Measurements from ENCODE around the gene MCM5.

The MCM5 gene

DNA sequence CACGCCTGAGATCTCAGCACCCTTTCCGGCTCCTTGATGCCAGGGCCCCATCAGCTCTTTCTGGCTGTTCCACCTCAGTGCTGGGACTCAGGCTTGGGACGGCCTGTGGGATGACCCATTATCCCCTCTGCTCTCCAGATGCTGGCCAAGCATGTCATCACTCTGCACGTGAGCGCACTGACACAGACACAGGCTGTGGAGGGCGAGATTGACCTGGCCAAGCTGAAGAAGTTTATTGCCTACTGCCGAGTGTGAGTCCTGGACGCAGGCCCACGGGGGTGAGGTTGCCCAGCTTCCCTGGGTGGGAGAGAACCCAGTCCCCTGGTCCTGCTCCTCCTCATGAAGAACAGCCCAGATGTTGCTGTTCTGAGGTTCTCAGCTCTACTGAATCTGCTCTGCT is 17.7 kb downstream of the MCM5 start:
- H3K4me3 ChIP-seq (ENCODE audit: low read depth, low read length), result no peak overlapping the region
- ChIA-PET CTCF (interaction anchor here (0.9 to 3.0 kb wide), 3 partner anchors 11 to 14 kb away, joined by 3 to 20 read pairs (median 8); no protein-coding TSS in a partner anchor), POLR2A (no interaction called here)
- TF ChIP-seq, protein P1, sequence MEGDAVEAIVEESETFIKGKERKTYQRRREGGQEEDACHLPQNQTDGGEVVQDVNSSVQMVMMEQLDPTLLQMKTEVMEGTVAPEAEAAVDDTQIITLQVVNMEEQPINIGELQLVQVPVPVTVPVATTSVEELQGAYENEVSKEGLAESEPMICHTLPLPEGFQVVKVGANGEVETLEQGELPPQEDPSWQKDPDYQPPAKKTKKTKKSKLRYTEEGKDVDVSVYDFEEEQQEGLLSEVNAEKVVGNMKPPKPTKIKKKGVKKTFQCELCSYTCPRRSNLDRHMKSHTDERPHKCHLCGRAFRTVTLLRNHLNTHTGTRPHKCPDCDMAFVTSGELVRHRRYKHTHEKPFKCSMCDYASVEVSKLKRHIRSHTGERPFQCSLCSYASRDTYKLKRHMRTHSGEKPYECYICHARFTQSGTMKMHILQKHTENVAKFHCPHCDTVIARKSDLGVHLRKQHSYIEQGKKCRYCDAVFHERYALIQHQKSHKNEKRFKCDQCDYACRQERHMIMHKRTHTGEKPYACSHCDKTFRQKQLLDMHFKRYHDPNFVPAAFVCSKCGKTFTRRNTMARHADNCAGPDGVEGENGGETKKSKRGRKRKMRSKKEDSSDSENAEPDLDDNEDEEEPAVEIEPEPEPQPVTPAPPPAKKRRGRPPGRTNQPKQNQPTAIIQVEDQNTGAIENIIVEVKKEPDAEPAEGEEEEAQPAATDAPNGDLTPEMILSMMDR (IDR thresholded peaks at IDR 0.05; ENCODE audit: insufficient read depth, low read length, missing control alignments), result no peak
- DNase-seq (ENCODE audit: low read depth, low spot score), result no peak

DNA sequence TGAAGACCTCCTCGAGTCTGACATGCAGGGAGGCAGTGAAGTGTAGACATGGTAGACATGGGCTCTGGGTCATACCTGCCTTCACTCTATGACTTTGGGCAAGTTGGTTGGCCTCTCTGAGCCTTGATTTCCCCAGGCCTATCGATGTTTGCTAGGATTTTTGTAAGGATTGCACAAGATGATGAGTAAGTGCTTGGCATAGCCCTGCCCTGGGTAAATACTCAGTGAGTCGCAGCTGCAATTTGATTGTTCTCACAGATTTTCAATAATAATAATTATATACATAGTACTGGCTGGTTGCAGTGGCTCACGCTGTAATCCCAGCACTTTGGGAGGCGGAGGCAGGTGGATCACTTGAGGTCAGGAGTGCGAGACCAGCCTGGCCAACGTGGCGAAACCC is 18.1 kb downstream of the MCM5 start:
- POLR2A ChIA-PET, result no interaction called here
- CTCF ChIA-PET, result interaction anchor here (2.8 to 3.0 kb wide), 2 partner anchors 10 to 12 kb away, joined by 8 to 20 read pairs; no protein-coding TSS in a partner anchor

GRCh38 chr22:35418731-35419130 is 18.8 kb downstream of the MCM5 start:
- CTCF ChIA-PET, result interaction anchor here (2.8 to 3.0 kb wide), 2 partner anchors 10 to 12 kb away, joined by 8 to 20 read pairs; no protein-coding TSS in a partner anchor
- TF ChIP-seq, protein P1 (IDR thresholded peaks at IDR 0.05; ENCODE audit: insufficient read depth, low read length, missing control alignments), result no peak
- no peak for DNase-seq (ENCODE audit: low read depth, low spot score)
- no peak overlapping the region for H3K4me3 ChIP-seq (ENCODE audit: low read depth, low read length)
- POLR2A ChIA-PET, result no interaction called here

More for the DNA sequence above, 18.1 kb downstream of the MCM5 start:
- DNase-seq (ENCODE audit: low read depth, low spot score), result no peak
- TF ChIP-seq, protein P1 (IDR thresholded peaks at IDR 0.05; ENCODE audit: insufficient read depth, low read length, missing control alignments), result no peak
- no peak overlapping the region for H3K4me3 ChIP-seq (ENCODE audit: low read depth, low read length)

- TF ChIP-seq, protein P1 (IDR thresholded peaks at IDR 0.05; ENCODE audit: insufficient read depth, low read length, missing control alignments), result no peak
- CTCF ChIA-PET, result interaction anchor here (2.2 to 3.0 kb wide), 2 partner anchors 10 to 11 kb away, joined by 20 to 24 read pairs; no protein-coding TSS in a partner anchor
- no peak for DNase-seq (ENCODE audit: low read depth, low spot score)
- POLR2A ChIA-PET, result interaction anchor here (0.8 kb wide), 1 partner anchor 12 kb away, joined by 3 read pairs; no protein-coding TSS in a partner anchor
- H3K4me3 ChIP-seq (ENCODE audit: low read depth, low read length), result no peak overlapping the region
These were observed 19.8 kb downstream of the MCM5 start for GRCh38 chr22:35419756-35420155.

- no peak overlapping the region for H3K4me3 ChIP-seq (ENCODE audit: low read depth, low read length)
- POLR2A ChIA-PET, result no interaction called here
- no peak for DNase-seq (ENCODE audit: low read depth, low spot score)
- TF ChIP-seq, protein P1 (IDR thresholded peaks at IDR 0.05; ENCODE audit: insufficient read depth, low read length, missing control alignments), result no peak
- CTCF ChIA-PET, result interaction anchor here (0.9 to 2.2 kb wide), 5 partner anchors 9 to 207 kb away, joined by 3 to 24 read pairs (median 3); no protein-coding TSS in a partner anchor
These were observed 21.2 kb downstream of the MCM5 start for GRCh38 chr22:35421121-35421520.

- TF ChIP-seq, protein P1 (IDR thresholded peaks at IDR 0.05; ENCODE audit: insufficient read depth, low read length, missing control alignments), result no peak
- ChIA-PET POLR2A (no interaction called here), CTCF (interaction anchor here (1.4 to 2.2 kb wide), 3 partner anchors 8 to 161 kb away, joined by 3 to 24 read pairs (median 5); no protein-coding TSS in a partner anchor)
- no peak for DNase-seq (ENCODE audit: low read depth, low spot score)
- H3K4me3 ChIP-seq (ENCODE audit: low read depth, low read length), result no peak overlapping the region
These were observed 22.2 kb downstream of the MCM5 start for GRCh38 chr22:35422145-35422544.

Data from AG04449 (cell line).